Upper lobe of left lung (tissue), 4 donors: ENCODE data around the gene PFN4.

Source experiments
- CTCF ChIP-seq, 6 experiments: fragments of 450-650 bp in 4 of 6; fragments of 200-600 bp in 2 of 6; sonication (generic) in 2 of 6; IDR thresholded peaks; one replicate each; pipeline ENCODE4 v1.5.1; 2016 to 2019; ENCODE audit warnings: antibody characterized with exemption in 6 of 6
- EP300 ChIP-seq, 4 donors: sonication (generic); formaldehyde crosslinking; IDR thresholded peaks; one replicate each; pipeline ENCODE4 v1.5.1; 2017; ENCODE audit warnings: antibody characterized with exemption in 4 of 4, control low read depth in 2 of 4
- POLR2A ChIP-seq, 4 donors: fragments of 450-650 bp; IDR thresholded peaks; one replicate each; pipeline ENCODE4 v1.5.1; 2016 to 2017; ENCODE audit warnings: antibody characterized with exemption in 4 of 4, mild to moderate bottlenecking in 2 of 4
- POLR2AphosphoS5 ChIP-seq, 2 donors: sonication (generic); formaldehyde crosslinking; IDR thresholded peaks; one replicate each; pipeline ENCODE4 v1.5.1; 2017; ENCODE audit warnings: antibody characterized with exemption in 2 of 2

GRCh38 chr2:24111407-24111901, 11.7 kb downstream of the PFN4 start:
- TF ChIP-seq CTCF (IDR thresholded peaks at IDR 0.05) (no peak), POLR2AphosphoS5 (IDR thresholded peaks at IDR 0.05) (no peak), EP300 (IDR thresholded peaks at IDR 0.05) (no peak), POLR2A (IDR thresholded peaks at IDR 0.05) (no peak)
